Right renal cortex interstitium (tissue), 3 donors: ENCODE measurements around the gene TAL2. TPM values are rescaled to one million over a fixed set of nuclear protein-coding genes. Genes with fewer than 3 reads are reported as not detected.

ENCODE experiments used
- DNase-seq, 3 donors: peaks; one replicate each; pipeline ENCODE4 v3.0.0-alpha.2; 2013; ENCODE audit warnings: low read depth in 3 of 3, low spot score in 2 of 3
- polyA plus RNA-seq, 3 donors: library from polyadenylated mRNA; unstranded; fragments of 120-200 nt; gene quantifications; one replicate each; pipeline ENCODE4 v1.2.1, GENCODE V29; 2013; ENCODE audit not compliant: insufficient read length in 3 of 3

TAL2 gene
- 1 to 10 TPM; 1.6 to 2.7 (median 2.1) TPM for polyA plus RNA-seq

GRCh38 chr9:105662184-105663104 lies at the start of gene TAL2:
TAL2 (plus strand) TSS chr9:105662457; CDS start chr9:105662497, 40 bp downstream.
- no peak for DNase-seq

- DNase-seq, result no peak
Observed at GRCh38 chr9:105621001-105621400, 41.3 kb upstream of the TAL2 start.

- no peak for DNase-seq
Observed at GRCh38 chr9:105625088-105625487, 37.2 kb upstream of the TAL2 start.

GRCh38 chr9:105632807-105633206 lies 29.4 kb upstream of the TAL2 start:
- no peak for DNase-seq

- no peak for DNase-seq
Observed at GRCh38 chr9:105633411-105633810, 28.8 kb upstream of the TAL2 start.

GRCh38 chr9:105636331-105636730 lies 25.9 kb upstream of the TAL2 start:
- DNase-seq, result no peak

GRCh38 chr9:105637787-105638395 lies 24.4 kb upstream of the TAL2 start:
- no peak for DNase-seq

GRCh38 chr9:105639936-105640335 lies 22.3 kb upstream of the TAL2 start:
- no peak for DNase-seq

GRCh38 chr9:105643795-105644194 lies 18.5 kb upstream of the TAL2 start:
- DNase-seq, result no peak

- DNase-seq, result no peak
Observed at GRCh38 chr9:105646879-105647594, 15.2 kb upstream of the TAL2 start.

GRCh38 chr9:105647595-105648349 lies 14.5 kb upstream of the TAL2 start:
- no peak for DNase-seq

- DNase-seq, result no peak
Observed at GRCh38 chr9:105651806-105652205, 10.5 kb upstream of the TAL2 start.

- no peak for DNase-seq
Observed at GRCh38 chr9:105656131-105656921, 5.9 kb upstream of the TAL2 start.

- DNase-seq, result no peak
Observed at GRCh38 chr9:105658351-105658750, 3.9 kb upstream of the TAL2 start.

- no peak for DNase-seq
Observed at GRCh38 chr9:105661011-105661410, 1.2 kb upstream of the TAL2 start.

GRCh38 chr9:105663914-105664313 lies 1.7 kb downstream of the TAL2 start:
- DNase-seq, result no peak

- DNase-seq, result no peak
Observed at GRCh38 chr9:105667867-105668266, 5.6 kb downstream of the TAL2 start.

GRCh38 chr9:105670315-105670714 lies 8.1 kb downstream of the TAL2 start:
- no peak for DNase-seq

GRCh38 chr9:105670775-105671174 lies 8.5 kb downstream of the TAL2 start:
- DNase-seq, result no peak

GRCh38 chr9:105672711-105673234 lies 10.5 kb downstream of the TAL2 start:
- no peak for DNase-seq
